HG03457 (cell line): ENCODE results near the gene OTOG.

Experiments used
- ATAC-seq: cut with Tn5 transposase; IDR thresholded peaks from one replicate; pipeline ENCODE4 v1.9.1; 2021; ENCODE audit warnings: moderate number of reproducible peaks; ENCODE audit not compliant: unreplicated experiment

Gene OTOG

DNA sequence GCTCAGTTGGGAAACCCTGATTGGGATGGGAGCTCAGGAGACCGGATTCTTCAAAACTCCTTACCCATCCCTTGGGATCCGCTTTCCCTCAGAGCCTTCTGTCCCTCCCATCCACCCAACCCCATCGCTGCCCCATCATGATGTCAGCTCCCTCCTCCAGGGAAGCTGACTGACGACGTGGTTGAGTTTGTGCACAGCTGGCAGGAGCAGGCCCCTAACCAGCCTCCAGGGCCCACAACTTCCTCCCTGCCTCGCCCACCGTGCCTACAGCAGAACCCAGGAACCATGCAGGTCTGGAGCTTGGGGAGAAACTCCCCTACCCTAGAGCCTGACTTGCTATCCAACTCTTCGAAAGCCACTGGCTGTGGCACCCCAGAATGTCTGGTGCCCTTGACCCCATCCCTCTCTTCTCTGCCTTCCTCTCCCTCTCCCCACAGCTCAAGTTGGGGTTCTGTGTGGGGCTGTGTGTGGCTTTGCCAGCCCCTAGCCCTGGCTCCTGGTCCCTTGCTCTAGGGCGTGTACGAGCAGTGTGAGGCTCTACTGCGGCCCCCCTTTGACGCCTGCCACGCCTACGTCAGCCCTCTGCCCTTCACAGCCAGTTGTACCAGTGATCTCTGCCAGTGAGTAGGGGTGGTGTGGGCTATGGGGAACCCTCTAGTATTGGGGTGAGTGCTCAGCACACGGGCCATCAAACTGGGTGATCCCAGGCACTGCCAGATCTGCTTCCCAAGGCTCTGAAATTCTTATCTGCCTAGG, 11.1 kb downstream of the OTOG start:
- ATAC-seq = no peak

DNA sequence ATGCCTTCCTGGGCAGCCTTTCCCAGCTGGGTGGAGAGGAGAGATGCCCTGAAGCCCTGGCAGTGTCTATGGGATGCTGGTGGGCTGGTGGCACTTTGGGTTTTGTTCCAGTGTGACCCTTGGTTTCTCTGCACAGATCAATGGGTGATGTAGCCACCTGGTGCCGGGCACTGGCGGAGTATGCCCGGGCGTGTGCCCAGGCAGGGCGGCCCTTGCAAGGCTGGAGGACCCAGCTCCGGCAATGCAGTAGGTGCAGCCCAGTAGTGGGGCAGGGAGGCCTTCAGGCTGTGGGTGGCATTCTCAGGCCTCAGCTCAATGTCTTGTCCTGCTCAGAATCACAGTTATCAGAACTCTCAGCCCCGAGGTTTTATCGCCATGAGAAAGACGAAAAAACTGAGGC, 11.9 kb downstream of the OTOG start:
- no peak for ATAC-seq

DNA sequence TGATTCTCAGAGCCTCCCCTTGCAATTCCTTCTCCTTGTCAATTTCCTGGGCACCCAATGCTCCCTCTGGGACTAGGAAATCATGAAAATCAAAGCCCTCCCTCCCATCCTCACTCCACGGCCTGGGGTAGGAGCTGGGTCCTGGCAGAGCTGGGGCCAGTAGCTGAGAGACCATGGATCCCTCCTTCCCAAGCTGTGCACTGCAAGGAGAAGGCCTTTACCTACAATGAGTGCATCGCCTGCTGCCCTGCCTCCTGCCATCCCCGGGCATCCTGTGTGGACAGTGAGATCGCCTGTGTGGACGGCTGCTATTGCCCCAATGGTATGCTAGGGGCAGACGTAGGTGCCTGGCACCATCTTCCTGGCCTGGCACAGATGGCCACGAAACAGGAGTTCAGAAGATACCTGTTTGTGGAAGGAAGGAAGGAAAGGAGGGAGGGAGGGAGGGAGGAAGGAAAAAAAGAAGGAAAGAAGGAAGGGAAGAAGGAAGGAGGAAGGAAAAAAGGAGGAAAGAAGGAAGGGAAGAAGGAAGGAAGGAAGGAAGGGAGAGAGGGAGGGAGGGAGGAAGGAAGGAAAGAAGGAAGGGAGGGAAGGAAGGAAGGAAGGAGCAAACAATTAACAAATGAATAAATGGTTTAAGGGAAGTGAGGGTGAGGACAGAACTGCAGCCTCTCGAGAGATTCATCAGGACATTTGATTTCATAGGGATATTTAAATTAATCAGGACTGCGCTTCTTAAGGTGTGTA, 12.5 kb downstream of the OTOG start:
- no peak for ATAC-seq

- no peak for ATAC-seq
These were observed 13.4 kb downstream of the OTOG start for GRCh38 chr11:17560281-17561110.

DNA sequence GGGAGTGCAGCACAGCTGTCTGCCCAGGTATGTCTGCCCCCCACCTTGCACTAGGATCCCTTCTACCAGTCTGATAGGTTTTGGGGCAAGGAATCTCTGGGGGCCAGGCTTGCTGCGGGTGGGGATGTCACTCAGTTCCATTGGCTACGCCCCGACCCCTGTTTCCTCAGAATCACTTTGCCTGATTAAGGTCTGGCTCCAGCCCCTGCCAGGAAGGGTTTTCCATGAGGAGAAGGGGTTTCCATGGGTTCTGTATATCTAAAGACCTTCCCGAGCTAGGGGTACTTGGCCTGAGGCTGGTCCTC, 14.0 kb downstream of the OTOG start:
- ATAC-seq = no peak

DNA sequence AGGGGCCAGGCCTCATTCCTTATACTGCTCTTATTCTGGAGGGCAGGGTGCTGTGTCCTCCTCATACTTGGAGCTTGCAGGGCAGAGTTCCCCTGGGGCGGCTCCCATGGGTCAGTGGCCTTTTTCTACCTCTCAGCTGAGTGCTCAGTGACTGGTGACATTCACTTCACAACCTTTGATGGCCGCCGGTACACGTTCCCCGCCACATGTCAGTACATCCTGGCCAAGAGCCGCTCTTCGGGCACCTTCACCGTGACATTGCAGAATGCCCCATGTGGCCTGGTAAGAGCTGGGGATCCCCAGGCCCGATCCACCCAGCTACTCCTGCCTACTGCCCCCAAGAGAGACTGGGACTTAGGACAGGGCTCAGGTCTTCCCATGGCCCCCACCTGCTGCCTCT, 14.5 kb downstream of the OTOG start:
- no peak for ATAC-seq

DNA sequence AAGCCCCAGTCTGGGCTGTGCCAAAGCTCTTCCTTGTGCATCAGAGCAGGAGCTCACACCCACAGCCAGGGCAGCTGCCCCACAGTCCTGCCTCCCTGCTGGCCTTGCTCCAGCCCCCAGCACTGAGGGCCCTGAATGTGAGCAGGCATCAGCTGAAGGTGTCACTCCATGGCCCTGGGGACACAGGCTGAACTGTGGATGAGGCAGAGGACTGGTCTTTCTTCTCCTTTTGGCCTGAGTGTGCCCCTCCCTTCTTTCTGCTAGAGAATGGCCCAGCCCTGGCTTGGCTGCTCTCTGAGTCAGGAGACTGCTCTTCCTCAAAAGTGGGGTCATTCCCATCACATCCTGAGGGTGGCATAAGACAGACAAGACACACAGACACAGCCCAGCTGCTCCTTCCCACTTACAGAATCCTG, 16.2 kb downstream of the OTOG start:
- ATAC-seq = no peak

- no peak for ATAC-seq
These were observed 17.1 kb downstream of the OTOG start for GRCh38 chr11:17563961-17564686.

DNA sequence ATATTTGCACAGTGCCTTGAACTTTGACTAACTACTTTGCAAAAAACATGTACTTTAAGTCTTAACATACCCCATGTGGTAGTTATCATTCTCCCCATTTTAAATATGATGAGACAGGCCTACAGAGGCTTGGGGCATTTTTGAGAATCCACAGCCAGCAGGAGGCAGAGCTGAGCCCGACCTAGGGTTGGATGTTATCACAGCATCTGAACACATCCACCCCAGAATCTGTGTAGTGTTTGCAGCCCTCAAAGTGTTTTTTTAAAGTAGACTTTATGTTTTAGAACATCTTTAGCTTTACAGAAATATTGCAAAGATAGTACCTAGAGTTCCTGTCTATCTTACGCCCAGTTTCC, 17.6 kb downstream of the OTOG start:
- no peak for ATAC-seq

- no peak for ATAC-seq
These were observed 21.9 kb downstream of the OTOG start for GRCh38 chr11:17568944-17569343.

DNA sequence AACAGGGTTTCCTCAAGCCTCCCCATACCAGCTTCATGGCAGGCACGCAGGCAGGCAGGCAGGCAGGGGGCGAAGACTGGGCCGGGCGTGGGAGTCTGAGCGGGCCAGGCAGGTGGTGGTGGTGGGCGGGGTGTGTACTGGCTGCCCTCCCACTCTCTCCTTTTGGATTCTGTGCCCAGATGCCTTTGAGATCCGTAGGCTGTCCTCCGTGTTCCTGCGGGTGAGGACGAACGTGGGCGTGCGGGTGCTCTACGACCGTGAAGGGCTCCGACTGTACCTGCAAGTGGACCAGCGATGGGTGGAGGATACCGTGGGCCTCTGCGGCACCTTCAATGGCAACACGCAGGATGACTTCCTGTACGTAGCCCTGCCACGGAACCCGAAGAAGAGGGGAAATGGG, 23.0 kb downstream of the OTOG start:
- ATAC-seq = no peak

DNA sequence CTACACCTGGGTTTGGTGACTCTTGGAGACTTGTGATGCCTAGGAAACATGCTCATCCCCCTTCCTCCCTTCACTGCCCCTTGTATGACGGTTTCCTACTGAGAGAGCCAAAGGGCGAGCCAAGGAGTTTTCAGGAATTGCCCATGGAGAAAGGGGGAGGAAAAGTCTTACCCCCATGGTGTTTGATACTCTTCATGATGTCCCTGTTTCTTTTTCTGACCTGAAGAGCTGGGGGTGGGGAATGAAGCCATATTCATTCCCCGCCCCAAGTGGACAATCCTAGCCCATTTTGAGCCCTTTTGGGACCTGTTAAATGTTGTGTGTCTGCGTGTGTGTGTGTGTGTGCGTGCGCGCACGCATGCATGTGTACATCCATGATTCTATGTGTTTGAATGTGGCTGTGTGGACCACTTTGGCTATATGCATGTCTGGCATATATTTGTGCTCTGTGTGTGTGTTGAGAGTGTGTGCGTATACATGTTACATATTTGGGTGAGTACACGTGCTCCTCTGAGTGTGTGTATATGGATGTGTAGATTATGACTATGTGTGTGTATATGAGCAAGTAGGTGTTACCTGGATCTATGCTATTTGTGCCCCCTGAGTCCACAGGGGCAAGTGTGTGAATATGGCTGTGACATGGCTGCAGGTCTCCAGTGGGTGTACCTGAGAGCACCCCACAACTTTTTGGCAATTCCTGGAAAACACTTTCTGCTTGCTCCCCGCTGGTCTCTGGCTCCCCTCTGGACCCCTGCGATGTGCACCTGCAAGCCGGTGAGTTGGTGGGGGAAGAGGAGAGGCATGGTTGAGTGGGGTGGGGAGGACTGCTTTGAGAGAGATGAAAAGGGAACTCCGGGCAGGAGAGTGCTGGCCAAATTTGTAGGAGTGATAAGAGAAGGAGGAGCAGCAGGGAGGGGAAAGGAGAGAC, 24.6 kb downstream of the OTOG start:
- ATAC-seq = no peak

DNA sequence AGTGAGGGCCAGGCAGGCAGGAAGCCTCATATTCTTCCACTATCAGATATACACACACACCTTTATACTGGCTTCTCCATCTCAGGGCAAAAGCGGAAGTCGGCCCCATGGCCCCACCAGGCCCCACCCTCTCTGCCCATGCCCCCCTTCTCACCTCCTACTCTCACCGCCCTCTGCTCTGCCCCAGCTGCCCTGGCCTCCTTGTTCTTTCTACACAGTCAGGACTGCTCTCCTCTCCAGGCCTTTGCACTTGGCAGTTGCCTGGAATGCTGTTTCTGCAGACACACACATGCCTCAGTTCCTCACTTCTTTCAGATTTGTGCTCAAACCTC, 25.3 kb downstream of the OTOG start:
- ATAC-seq = no peak

DNA sequence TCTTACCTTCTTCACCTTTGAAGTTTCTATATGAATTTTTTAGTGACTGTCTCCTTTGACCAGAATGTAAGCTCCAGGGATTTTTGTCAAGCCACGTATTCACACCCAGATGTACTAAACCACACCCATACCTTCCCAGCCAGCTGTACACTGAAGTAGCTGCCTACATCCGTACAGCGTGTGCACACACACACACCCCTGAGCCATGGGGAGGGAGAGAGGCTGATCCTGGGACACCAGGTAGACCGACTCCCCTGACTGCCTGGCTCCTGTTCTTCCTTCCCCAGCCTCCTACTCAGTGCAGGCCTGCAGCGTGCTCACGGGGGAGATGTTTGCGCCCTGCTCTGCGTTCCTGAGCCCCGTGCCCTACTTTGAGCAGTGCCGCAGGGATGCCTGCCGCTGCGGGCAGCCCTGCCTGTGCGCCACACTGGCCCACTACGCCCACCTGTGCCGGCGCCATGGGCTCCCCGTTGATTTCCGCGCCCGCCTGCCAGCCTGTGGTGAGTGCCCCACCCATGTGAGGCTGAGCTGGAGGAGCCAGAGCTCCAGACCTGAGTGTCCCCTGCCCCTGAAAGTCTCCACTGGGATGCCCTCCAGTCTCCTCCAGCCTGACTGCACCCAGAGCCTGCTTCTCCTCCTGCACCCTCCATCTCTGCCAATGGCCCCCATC, 25.9 kb downstream of the OTOG start:
- no peak for ATAC-seq

DNA sequence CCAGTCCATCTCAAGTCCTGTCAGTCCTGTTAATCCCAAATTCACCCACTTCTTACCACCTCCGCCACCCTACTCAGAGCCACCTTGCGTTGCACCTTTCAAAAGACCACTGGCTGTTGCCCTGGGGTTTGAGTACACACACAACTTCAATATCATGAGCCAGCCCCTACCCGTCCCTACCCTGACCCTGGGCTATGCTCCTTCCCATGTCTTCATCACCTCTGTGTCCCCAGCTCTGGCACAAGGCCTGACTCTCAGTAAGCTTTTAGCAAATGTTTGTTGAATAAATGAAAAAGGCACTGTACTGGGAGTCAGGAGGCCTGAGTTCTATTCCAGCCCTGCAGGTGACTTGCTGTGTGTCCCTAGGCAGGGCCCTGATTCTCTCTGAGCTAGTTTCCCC, 26.5 kb downstream of the OTOG start:
- ATAC-seq = no peak

DNA sequence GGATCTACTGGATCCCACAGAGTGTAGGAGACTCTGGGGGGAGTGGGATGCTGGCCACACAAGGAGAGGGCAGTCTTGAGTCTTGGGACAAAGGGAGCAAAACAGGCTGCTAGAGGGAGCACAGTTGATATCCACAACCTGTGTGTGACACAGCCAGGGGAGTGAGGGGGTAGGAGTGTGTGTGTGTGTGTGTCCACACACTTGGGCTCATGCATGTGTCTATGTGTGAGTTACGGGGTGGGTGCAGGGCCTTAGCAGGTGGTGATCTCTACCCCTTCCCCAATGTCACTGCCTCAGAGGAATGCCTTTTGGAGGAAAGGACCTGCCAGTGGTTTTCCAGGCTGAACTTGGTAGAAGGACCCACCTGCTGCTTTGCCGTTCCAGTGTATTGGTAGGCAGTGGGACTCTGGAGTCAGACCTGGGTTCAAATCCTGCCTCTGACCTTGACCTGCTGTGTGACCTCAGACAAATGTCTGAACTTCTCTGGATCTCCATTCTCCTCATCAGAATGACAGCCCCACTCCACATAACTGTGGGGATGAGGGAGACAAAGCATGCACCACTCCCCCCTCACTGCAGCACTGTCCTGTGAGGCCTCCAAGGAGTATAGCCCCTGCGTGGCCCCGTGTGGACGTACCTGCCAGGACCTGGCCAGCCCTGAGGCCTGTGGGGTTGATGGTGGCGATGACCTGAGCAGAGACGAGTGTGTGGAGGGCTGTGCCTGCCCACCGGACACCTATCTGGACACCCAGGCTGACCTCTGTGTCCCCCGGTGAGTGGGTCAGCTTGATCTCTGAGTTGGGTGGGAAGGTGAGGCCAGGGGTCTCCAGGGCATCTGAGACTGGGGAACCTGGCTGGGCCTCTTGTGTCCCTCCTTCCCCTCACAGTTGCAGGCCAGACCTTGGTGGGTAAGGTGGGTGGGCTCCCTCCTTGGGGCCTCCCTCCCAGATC, 27.4 kb downstream of the OTOG start:
- ATAC-seq = no peak

DNA sequence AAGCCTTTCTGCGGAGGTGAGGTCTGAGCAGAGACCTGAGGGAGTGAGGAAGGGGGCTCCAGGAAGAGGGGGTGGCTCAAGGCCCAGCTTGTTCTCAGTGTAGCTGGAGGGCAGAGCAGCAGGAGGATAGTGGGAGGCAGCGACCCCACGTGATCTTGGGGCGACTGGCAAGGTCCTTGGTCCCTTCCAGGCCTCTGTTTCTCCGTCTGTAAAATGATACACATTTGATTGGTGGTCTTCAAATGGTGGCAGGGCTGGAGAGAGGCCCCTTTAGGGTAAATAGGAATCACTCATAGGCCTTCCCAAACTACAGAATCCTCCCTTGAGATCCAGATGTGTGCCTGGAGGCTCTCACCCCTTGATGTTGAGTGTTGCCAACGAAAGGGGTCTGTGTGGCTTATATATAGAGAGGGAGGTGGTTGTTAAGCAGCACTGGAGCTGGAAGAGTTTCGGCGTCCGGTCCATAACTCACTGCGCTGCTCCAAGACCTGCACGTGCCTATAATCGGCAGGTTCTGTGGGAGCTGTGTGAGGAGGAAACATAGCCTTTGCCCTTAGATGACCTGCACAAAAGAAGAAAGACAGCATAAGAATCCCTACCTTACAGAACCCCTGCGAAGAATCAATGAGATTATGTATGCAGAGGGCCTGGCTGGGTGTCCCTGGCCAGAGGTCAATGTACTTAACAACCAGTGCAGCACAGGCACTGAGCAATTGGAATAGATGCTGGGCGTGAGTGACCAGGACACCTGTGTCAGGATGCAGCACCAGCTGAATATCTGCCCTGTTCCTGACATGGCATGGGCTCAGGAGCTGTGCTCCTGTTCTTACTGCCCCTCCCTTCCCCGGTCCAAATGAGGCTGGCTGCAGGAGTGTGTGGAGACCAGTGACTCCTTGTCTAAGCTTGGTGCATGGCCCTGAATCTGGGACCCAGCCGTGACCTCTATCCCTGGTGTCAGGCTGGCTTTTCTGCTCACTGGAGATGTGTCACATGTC, 28.7 kb downstream of the OTOG start:
- ATAC-seq = no peak

GRCh38 chr11:17578296-17578695, 31.2 kb downstream of the OTOG start:
- ATAC-seq = no peak
